Caco-2 (cell line): ENCODE results near the gene ATE1. TPM values are rescaled to one million over a fixed set of nuclear protein-coding genes. Genes with fewer than 3 reads are reported as not detected.
A peak's percentile ranks its signal among the peaks of the same experiment; 100 is the strongest.
"Not testable (repeated sequence)": the region's sequence is repeated elsewhere in the genome, so short reads cannot be mapped to it uniquely, and the experiment has no call there.

Experiments used
- BruUV-seq: library from RNA; stranded (reverse); fragments of 400-500 nt; replicated peaks from 2 replicates; lab custom pipeline; 2021; lab: Mats Ljungman, UMichigan
- CTCF ChIA-PET: fragments of 300-600 bp; sonication (Branson Sonifier 250); formaldehyde crosslinking; loops from one replicate; lab custom pipeline; 2022; ENCODE audit warnings: antibody characterized with exemption; lab: Charles Lee
- POLR2A ChIA-PET: fragments of 300-600 bp; sonication (Branson Sonifier 250); formaldehyde crosslinking; loops from one replicate; lab custom pipeline; 2022; ENCODE audit warnings: antibody characterized with exemption; lab: Charles Lee
- DNase-seq, 2 experiments: peaks; one replicate each; pipeline versions ENCODE4 v3.0.0 to v3.0.0-alpha.2; 2020 to 2022
- H3K27me3 ChIP-seq: replicated peaks from 2 replicates; pipeline ENCODE4 v1.6.0; 2011; ENCODE audit warnings: low read length; ENCODE audit not compliant: control insufficient read depth, insufficient read depth
- H3K36me3 ChIP-seq: 2 replicates; pipeline ENCODE4 v1.5.1; 2011; ENCODE audit warnings: low read length; ENCODE audit not compliant: control insufficient read depth, insufficient read depth
- H3K4me1 ChIP-seq: fragments of 250-450 bp; sonication (Bioruptor Pico); 2 replicates; pipeline ENCODE4 v1.5.1; 2020; ENCODE audit warnings: mild to moderate bottlenecking
- H3K4me3 ChIP-seq: 2 replicates; pipeline ENCODE4 v1.5.1; 2011; ENCODE audit warnings: low read depth, mild to moderate bottlenecking, control low read depth, low read length
- H3K9me3 ChIP-seq: fragments of 250-450 bp; sonication (Bioruptor Pico); 2 replicates; pipeline ENCODE4 v1.5.1; 2020; ENCODE audit warnings: mild to moderate bottlenecking, moderate library complexity
- H3K27ac Mint-ChIP-seq: one replicate; pipeline ENCODE4 v1.8.0; 2022; ENCODE audit warnings: mixed read lengths; ENCODE audit not compliant: unreplicated experiment
- H3K27me3 Mint-ChIP-seq: one replicate; pipeline ENCODE4 v1.8.0; 2022; ENCODE audit warnings: mixed read lengths; ENCODE audit not compliant: insufficient read depth, unreplicated experiment
- H3K36me3 Mint-ChIP-seq: one replicate; pipeline ENCODE4 v1.8.0; 2022; ENCODE audit warnings: mild to moderate bottlenecking, mixed read lengths; ENCODE audit not compliant: insufficient read depth, unreplicated experiment
- H3K4me1 Mint-ChIP-seq: one replicate; pipeline ENCODE4 v1.8.0; 2022; ENCODE audit warnings: low read depth, mixed read lengths; ENCODE audit not compliant: unreplicated experiment
- H3K4me3 Mint-ChIP-seq: one replicate; pipeline ENCODE4 v1.8.0; 2022; ENCODE audit warnings: mild to moderate bottlenecking, moderate library complexity, mixed read lengths; ENCODE audit not compliant: unreplicated experiment
- H3K9me3 Mint-ChIP-seq: one replicate; pipeline ENCODE4 v1.8.0; 2022; ENCODE audit warnings: mixed read lengths; ENCODE audit not compliant: unreplicated experiment
- CTCF ChIP-seq, 2 experiments: fragments of 200-600 bp in 1 of 2; IDR thresholded peaks; 1 replicate in 1 of 2; 2 replicates in 1 of 2; pipeline versions ENCODE4 v1.5.1 to v1.8.0; 2011 to 2022; ENCODE audit warnings: antibody characterized with exemption in 1 of 2, control low read depth in 1 of 2, inconsistent platforms in 1 of 2, low read depth in 1 of 2, low read length in 1 of 2, mild to moderate bottlenecking in 1 of 2, moderate library complexity in 1 of 2; ENCODE audit not compliant: insufficient read depth in 1 of 2, severe bottlenecking in 1 of 2, unreplicated experiment in 1 of 2
- intact Hi-C: fragments of 100-400 bp; cut with micrococcal nuclease; formaldehyde crosslinking; loops from one replicate; pipeline ENCODE4 v1.10.0; 2022; ENCODE audit not compliant: unreplicated experiment
- total RNA-seq: library from RNA; stranded (reverse); gene quantifications from 2 replicates; pipeline ENCODE4 v1.2.3, GENCODE V29; 2022

Gene ATE1
- total RNA-seq, 1 experiment from 2014 or later: 75.2 TPM

GRCh38 chr10:121926157-121926556 is 1.7 kb downstream of the ATE1 start:
- TF ChIP-seq CTCF (IDR thresholded peaks at IDR 0.05; ENCODE audit: insufficient read depth in 1 of 2, low read depth in 1 of 2, low read length in 1 of 2, severe bottlenecking in 1 of 2, unreplicated experiment in 1 of 2): no peak
- Mint-ChIP-seq H3K4me1 (peaks cover 29% of the 10 kb centered on the region), H3K4me3 (peak overlapping the region; percentile 82), H3K36me3 (peaks cover 51% of the 10 kb centered on the region), H3K9me3 (no peaks in the 10 kb centered on the region), H3K27ac (peak overlapping the region; percentile 97), H3K27me3 (no peaks in the 10 kb centered on the region)
- BruUV-seq: TSS peak; percentile 15
- H3K9me3 ChIP-seq: no peaks in the 10 kb centered on the region
- ChIA-PET POLR2A (interaction anchor here (0.6 kb wide), 1 partner anchor 187 kb away, joined by 4 read pairs; no protein-coding TSS in a partner anchor), CTCF (no interaction called here)
- no peak for DNase-seq
- peak overlapping the region; percentile 96 for H3K4me3 ChIP-seq
- H3K4me1 ChIP-seq: peaks cover 40% of the 10 kb centered on the region
- H3K27me3 ChIP-seq: no peaks in the 10 kb centered on the region
- intact Hi-C loops: loop anchor here (5.0 kb wide), 2 partner anchors 126 to 201 kb away; no protein-coding TSS in a partner anchor
- H3K36me3 ChIP-seq: peaks cover 3% of the 10 kb centered on the region; the same call in 1 of the 2 replicates

- peaks cover 16% of the 10 kb centered on the region for H3K4me1 ChIP-seq
- H3K36me3 Mint-ChIP-seq: peaks cover 65% of the 10 kb centered on the region
Observed at GRCh38 chr10:121921238-121921931, 6.4 kb downstream of the ATE1 start.

GRCh38 chr10:121919666-121920065 is 8.2 kb downstream of the ATE1 start:
- Mint-ChIP-seq H3K27ac (no peak overlapping the region), H3K9me3 (no peaks in the 10 kb centered on the region), H3K36me3 (peaks cover 74% of the 10 kb centered on the region), H3K27me3 (no peaks in the 10 kb centered on the region), H3K4me3 (no peak overlapping the region), H3K4me1 (peaks cover 16% of the 10 kb centered on the region)
- no peaks in the 10 kb centered on the region for H3K9me3 ChIP-seq
- H3K4me3 ChIP-seq: no peak overlapping the region
- H3K4me1 ChIP-seq: peaks cover 13% of the 10 kb centered on the region
- no peak for DNase-seq
- intact Hi-C loops: no loop called here
- H3K36me3 ChIP-seq: peaks cover 3% of the 10 kb centered on the region; the same call in 1 of the 2 replicates
- POLR2A ChIA-PET: no interaction called here
- no peak for TF ChIP-seq CTCF (IDR thresholded peaks at IDR 0.05; ENCODE audit: insufficient read depth in 1 of 2, low read depth in 1 of 2, low read length in 1 of 2, severe bottlenecking in 1 of 2, unreplicated experiment in 1 of 2)
- BruUV-seq: no TSS peak
- CTCF ChIA-PET: no interaction called here
- no peaks in the 10 kb centered on the region for H3K27me3 ChIP-seq

More at GRCh38 chr10:121921238-121921931, 6.4 kb downstream of the ATE1 start:
- H3K4me3 Mint-ChIP-seq: no peak overlapping the region
- TF ChIP-seq CTCF (IDR thresholded peaks at IDR 0.05; ENCODE audit: insufficient read depth in 1 of 2, low read depth in 1 of 2, low read length in 1 of 2, severe bottlenecking in 1 of 2, unreplicated experiment in 1 of 2): no peak
- peaks cover 14% of the 10 kb centered on the region for H3K4me1 Mint-ChIP-seq
- CTCF ChIA-PET: interaction anchor here (0.7 kb wide), 1 partner anchor 14 kb away, joined by 7 read pairs; no protein-coding TSS in a partner anchor
- intact Hi-C loops: no loop called here
- Histone ChIP-seq H3K4me3 (no peak overlapping the region), H3K36me3 (peaks cover 3% of the 10 kb centered on the region; the same call in 1 of the 2 replicates), H3K27me3 (no peaks in the 10 kb centered on the region), H3K9me3 (no peaks in the 10 kb centered on the region)
- no peaks in the 10 kb centered on the region for H3K27me3 Mint-ChIP-seq
- H3K27ac Mint-ChIP-seq: peak overlapping the region; percentile 18
- POLR2A ChIA-PET: no interaction called here
- no peak for DNase-seq
- H3K9me3 Mint-ChIP-seq: no peaks in the 10 kb centered on the region
- BruUV-seq: no TSS peak

GRCh38 chr10:121918800-121919199 is 9.0 kb downstream of the ATE1 start:
- H3K4me3 ChIP-seq, DNase-seq, H3K9me3 Mint-ChIP-seq, H3K27ac Mint-ChIP-seq, intact Hi-C loops, POLR2A ChIA-PET, H3K4me3 Mint-ChIP-seq, H3K9me3 ChIP-seq, H3K27me3 Mint-ChIP-seq, H3K27me3 ChIP-seq, BruUV-seq, H3K36me3 ChIP-seq: not testable (repeated sequence)
- peaks cover 17% of the 10 kb centered on the region for H3K4me1 Mint-ChIP-seq
- H3K36me3 Mint-ChIP-seq: peaks cover 82% of the 10 kb centered on the region
- H3K4me1 ChIP-seq: peaks cover 13% of the 10 kb centered on the region
- CTCF ChIA-PET: interaction anchor here (0.6 kb wide), 1 partner anchor 730 kb away, joined by 4 read pairs; no protein-coding TSS in a partner anchor
